NCI-H1092 treated with DMSO at 0.1 percent for 48 hours (cell line): ENCODE measurements around the gene SMYD1.
"Not testable (repeated sequence)": the region's sequence is repeated elsewhere in the genome, so short reads cannot be mapped to it uniquely, and the experiment has no call there.

Source experiments
- DNase-seq: peaks from one replicate; lab custom pipeline; 2025; lab: John Stamatoyannopoulos, UW

SMYD1 gene

DNA sequence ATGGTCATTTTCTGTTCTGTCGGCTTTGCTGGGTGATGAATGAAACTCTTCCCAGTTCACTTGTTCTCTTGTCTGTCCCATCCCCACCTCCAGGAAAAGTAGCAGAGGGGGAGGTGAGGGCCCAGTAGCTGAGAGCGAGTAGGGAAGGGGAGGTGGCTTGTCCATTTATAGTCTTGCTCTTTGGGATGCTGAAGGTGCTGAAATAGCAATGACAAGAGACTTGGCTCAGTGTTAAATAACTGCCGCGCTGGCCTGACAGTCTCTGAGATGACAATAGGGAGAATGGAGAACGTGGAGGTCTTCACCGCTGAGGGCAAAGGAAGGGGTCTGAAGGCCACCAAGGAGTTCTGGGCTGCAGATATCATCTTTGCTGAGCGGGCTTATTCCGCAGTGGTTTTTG lies at the start of gene SMYD1:
Gene SMYD1 (plus strand): TSS at position 228 of the 400 bp plus-strand sequence. CDS start 40 bp downstream, at position 268.
- DNase-seq = no peak

DNA sequence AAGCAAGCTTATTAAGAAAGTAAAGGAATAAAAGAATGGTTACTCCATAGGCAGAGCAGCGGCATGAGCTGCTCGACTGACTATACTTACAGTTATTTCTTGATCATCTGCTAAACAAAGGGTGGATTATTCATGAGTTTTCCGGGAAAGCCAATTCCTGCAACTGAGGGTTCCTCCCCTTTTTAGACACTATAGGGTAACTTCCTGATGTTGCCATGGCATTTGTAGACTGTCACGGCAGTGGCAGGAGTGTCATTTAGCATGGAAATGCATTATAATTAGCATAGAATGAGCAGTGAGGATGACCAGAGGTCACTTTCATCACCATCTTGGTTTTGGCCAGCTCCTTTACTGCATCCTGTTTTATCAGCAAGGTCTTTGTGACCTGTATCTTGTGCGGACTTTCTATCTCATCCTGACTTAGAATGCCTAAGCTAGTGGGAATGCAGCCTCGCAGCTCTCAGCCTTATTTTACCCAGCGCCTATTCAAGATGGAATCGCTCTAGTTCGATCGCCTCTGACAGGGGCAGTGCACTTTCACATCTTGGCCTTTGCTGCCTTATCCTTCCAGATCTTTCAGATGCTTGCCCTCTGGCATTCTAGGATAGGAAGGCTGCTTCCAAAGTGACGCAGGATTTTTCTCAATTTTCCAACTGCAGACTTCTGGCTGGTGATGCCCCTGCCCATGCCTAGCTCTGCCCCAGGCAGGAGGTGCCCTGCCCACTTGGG lies 49.4 kb upstream of the SMYD1 start:
- not testable (repeated sequence) for DNase-seq

DNA sequence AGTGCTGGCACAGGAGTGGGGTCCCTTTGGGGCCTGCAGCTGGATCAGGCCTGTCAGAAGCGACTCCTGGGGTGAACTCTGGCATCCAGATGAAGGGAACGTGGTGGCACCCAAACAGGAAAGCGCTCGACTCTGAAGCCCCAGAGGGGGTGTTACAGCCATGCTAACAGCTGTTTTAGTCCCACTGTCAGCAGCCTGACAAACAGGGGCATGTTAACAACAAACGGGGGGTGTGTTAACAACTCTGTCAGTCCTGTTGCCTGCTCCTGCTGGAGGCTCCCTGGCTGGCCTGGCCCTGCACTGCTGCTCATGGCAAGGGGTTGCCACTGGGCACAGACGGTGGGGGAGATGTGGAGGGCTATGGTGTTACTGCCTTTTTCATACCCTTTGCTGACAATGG lies 48.7 kb upstream of the SMYD1 start:
- DNase-seq = no peak

DNA sequence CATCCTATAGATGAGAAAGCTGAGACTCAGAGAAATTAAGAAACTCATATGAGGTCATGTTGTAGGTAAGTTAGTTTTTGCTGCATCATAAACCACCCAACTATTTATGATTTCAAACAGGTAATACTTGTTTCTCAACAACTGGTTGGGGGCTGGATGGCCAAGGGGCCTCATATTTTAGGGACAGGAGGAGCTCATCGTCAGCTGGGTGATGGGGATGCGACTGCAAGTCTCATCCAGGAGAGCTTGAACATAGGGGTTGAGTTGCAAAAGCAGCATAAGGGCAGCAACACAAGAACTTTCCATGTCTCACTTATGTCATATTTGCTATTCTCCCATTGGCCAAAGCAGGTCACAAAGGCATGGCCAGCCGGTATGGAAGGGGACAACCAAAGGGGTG lies 47.6 kb upstream of the SMYD1 start:
- DNase-seq = no peak

DNA sequence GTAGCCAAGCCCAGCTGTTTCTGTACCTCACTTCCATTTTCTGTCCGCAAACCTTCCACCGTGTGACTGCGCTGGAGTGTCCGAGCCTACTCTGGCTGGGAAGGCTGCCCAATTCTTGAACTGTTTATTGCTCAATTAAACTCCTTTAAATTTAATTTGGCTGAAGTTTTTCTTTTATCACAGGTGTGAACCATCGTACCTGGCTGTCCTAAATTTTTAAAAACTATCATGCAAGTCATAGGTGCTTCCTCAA lies 45.0 kb upstream of the SMYD1 start:
- DNase-seq = no peak

DNA sequence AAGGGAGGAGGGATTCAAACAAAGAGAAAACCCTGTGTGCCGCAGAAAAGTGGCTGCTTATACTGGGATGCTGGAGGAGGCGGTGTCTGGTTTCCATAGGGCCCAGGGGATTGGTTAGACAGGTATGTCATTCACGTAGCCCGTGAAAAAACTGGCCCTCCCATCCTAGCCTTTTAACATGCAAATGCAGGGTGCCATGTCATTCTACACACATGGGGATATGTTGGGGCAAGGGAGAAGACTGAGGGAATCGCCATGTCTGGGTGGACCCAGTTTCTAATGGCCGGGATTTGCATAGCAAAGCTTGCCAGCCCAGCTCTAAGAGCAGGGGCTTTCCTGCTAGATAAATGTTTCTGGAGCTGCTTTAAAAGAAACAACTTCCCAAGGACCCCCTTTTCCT lies 43.1 kb upstream of the SMYD1 start:
- no peak for DNase-seq

DNA sequence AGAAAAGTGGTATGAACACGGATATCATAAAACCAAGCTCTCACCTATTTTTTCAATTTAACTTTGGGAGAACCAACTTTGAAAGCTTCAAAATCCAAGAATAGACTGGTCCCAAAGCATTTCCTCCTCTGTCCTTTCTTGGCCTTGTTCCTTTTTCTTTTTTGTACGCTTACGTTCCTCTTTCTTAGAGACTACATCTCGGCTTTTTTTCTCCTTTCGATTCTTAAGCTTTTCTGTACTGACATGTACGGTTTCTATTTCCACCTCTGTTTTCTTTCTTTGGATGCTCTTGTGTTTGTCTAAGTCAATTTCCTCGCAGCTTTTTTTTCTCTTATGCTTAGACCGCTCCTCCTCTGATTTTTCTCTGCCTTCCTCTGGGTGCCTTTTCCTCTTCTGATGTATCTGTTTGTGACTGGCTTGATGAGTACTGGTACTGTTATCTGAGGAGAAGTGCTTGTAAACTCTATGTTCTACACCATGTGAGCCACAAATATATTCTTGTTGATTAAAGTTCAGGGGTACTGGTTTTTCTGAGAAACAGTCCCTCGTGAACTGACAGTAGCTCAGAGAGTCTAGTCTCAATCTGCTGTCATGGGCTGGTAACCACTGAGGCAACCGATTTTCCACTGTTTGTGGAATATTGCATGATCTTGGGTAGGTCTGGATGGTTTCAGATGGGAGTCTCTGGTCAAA lies 39.8 kb upstream of the SMYD1 start:
- DNase-seq = no peak

DNA sequence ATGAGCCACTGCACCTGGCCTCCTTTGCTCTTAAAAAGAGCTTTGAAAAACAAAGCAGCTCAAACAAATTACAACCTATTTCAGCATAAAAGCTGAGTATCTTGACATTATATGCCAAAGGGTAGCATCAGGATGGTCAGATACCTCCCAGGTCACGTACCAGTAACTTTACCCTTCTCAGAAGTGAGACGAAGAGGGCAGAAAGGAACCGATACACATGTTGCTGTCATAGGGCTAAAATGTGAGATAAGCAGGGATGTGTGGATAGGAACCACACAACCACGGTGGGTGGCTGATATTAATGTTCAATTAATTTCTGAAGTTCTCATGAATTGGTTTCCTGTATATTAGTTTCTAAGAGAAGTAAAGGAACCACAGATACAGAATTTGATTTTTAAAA lies 38.7 kb upstream of the SMYD1 start:
- DNase-seq = no peak

DNA sequence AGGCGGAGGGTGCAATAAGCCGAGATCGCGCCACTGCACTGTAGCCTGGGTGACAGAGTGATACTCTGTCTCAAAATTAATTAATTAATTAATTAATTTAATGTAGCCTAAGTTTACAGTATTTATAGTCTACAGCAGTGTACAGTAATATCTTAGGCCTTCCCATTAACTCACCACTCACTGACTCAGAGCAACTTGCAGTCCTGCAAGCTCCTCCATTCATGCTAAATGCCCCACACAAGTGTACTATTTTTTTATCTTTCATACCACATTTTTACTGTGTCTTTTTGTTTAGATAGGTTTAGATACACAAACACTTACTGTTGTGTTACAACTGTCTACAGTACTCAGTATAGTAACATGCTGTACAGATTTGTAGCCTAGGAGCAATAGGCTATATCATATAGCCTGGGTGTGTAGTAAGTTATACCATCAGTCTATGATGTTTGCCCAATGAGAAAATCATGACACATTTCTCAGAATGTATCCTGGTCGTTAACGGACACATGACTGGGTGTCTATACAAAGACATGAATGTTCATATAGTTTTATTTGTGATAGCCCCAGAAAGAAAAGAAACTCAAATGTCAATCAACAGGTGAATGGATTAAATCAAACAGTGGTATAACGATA lies 35.4 kb upstream of the SMYD1 start:
- DNase-seq = no peak

DNA sequence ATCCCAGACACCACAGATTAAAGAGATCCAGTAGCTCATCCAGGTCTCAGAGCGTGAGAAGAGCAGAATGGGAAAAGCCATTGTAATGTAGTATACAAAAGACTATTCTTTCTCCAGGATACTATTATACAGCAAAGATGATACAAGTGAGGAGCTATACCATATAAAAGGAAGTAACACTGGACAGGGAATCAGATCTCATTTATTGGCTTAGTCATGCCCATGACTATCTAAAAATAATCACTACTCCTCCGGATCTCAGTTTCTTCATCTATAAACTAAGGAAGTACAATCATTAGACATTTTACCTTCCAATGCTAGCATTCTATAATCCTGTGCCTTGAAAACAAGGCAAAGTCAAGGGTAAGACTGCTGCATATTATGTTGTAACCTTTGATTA lies 31.4 kb upstream of the SMYD1 start:
- DNase-seq = no peak

DNA sequence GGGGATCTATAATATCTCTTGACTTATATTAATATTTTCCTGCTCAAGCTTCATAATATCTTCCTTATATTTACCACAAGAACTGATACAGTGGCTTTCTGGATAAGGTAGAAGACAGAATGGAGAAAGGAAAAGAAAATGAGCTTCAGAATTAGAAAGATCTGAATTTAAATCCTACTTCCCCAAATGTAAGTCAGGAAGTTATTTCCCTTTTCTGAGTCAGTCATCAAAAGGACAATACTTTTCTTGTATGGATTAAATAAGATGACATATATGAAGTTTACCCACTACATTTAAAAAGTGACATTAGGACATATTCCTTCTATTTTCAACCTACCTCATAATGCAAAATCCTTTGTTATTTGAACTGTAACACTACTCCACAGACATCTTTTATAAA lies 31.0 kb upstream of the SMYD1 start:
- no peak for DNase-seq

DNA sequence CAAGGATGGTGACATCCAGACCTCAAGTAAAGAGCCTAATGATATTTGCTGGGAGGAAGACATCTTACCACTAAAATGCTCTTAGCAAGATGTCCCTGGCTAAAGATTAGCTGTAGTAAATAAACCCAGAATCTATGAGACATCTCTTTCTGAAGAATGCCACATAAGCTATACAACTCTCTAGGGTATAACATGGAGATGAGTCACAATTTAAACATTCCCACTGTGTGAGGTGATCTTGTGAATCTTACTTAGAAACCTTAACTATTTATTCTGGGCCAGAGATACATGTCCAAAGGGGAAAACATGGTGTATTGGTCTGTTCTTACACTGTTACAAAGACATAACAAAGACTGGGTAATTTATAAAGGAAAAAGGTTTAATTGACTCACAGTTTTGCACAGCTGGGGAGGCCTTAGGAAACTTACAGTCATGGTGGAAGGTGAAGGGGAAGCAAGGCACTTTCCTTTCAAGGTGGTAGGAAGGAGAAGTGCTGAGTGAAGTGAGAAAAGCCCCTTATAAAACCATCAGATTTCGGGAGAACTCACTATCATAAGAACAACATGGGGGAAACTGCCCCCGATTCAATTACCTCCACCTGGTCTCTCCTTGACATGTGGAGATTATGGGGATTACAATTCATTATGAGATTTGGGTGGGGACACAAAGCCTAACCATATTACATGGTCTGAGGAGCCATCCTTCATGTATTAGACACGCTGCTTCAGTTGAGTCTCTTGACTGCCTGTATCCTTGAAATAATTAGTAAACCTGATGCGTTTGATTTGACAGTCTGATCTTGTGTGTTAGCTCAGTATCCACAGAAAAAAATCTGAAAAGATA lies 29.1 kb upstream of the SMYD1 start:
- DNase-seq = no peak

DNA sequence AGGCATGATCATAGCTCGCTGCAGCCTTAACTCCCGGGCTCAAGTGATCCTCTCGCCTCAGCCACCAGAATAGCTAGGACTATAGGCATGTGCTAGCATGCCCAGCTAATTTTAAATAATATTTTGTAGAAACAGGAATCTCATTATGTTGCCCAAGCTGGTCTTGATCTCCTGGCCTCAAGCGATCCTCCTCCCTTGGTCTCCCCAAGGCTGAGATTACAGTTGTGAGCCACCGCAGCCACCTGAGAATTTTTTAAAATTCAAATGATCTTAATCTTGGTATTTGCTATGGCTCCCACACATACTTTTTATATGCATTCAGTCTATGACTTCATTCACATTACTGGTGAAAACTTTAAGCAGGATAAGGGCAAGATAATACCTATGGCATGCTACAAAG lies 25.1 kb upstream of the SMYD1 start:
- no peak for DNase-seq

DNA sequence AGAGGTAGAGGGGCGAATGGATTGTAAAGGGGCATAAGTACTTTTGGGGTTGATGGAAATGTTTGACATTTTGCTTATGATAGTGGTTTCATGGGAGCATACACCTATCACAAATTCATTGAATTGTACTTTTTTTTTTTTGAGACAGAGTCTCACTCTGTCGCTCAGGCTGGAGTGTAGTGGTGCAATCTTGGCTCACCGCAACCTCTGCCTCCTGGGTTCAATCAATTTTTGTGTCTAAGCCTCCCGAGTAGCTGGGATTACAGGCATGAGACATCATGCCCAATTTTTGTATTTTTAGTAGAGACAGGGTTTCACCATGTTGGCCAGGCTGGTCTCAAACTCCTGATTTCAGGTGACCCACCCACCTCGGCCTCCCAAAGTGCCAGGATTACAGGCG lies 22.1 kb upstream of the SMYD1 start:
- not testable (repeated sequence) for DNase-seq

DNA sequence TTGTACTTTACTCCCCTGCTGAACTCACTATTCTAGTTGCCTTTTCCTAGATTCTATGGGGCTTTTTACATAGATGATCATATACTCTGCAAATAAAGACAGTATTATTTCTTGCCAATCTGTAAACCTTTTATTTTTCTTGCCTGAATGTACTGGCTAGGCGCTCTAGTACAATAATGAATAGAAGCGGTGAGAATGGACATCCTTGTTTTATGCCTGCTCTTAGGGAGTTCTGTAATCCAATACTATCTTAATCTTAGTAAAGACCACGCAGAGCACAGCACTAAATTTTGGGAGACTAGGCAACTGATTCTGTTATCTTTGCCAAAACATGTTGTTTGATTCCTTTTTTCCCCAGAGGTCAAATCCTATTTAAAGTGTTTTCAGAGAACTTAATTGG lies 19.1 kb upstream of the SMYD1 start:
- no peak for DNase-seq

DNA sequence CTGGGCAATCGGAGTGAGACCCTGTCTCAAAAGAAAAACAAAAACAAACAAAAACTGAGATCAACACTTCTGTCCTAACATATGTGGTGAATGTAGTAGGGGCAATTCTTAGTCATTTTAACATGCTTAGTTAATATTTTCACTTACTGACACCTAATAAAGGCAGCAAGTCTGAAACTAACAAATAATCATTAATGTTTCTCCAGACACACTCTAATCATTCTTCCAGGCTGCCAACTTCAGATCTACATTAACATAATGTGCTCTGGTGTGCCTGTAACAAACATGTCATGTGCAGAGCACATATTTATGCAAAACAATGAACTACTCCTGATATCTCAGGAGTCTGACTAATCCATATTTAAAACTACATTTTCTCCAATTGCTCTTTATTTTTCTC lies 18.0 kb upstream of the SMYD1 start:
- no peak for DNase-seq

DNA sequence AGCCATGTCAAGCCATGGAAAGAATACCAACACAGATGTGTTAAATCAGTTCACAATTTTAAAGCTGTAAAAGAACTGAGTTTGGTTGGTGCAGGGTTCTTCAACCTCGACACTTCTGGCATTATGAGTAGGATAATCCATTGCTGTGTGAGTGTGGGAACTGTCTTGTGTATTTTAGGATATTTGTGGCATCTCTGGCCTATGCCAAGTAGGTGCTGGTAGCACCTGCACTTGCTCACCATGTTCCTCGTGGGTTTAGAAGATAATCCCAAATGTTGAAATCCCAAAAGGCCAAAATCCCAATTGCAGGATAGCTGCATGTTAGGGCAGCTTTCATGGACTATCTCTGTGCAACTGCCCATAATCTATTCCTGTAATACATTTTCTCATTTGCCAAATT lies 15.8 kb upstream of the SMYD1 start:
- DNase-seq = no peak

DNA sequence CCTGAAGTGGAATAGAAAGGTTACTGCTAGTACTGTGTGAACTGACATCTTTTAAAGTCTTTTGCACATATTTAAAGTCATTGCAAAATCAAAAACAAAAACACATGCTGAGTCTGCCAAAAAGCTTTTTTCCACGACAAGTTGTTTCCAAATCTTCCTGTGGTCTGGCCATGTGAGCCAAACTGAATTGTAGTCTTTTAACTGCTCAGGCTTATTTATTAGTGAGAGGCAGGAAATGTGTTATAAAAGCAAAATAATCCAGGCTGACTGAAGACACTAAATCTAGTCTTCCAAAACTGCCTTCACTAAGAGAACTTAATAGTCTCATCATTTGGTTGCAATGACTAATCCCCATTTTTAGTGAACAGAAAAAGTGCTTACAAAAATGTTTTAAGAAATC lies 14.3 kb upstream of the SMYD1 start:
- no peak for DNase-seq

DNA sequence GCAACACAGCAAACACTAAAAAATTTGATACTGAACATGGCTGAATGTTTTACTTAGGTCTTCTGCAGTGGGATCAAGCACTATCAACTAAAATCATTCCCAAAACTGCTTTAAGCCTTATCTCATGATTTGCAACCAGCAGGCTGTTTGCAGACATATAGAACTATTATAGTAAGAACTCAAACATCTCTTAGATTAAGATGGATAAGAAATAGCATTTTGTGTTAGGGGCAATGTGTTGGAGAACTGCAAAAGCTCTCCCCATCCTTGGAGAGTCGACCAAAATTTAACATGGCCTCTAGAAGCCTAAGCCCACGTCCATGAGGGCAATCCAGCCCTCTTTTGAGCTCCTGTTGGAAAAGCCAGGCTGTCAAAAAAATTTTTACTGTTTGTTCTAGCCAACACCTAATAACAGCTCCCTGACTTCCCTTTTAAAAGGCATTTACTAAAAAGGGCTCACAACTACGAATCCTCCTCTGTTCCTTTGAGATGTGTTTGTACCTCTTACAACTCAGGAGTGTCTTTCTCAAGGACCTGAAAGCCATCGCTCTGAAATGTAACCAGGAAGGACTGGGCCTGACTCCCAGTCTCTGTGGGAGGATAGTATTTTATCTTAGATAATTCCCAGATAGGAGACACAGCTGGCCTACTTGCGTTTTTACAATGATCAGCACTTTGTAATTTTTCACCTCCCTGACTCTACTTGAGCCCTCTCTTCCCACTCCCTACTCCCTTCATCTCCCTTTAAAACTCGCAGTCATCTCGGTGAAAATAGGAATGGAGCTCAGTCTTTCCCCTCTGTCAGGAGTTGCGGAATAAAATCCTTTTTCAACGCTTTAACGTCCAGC lies 13.5 kb upstream of the SMYD1 start:
- no peak for DNase-seq

DNA sequence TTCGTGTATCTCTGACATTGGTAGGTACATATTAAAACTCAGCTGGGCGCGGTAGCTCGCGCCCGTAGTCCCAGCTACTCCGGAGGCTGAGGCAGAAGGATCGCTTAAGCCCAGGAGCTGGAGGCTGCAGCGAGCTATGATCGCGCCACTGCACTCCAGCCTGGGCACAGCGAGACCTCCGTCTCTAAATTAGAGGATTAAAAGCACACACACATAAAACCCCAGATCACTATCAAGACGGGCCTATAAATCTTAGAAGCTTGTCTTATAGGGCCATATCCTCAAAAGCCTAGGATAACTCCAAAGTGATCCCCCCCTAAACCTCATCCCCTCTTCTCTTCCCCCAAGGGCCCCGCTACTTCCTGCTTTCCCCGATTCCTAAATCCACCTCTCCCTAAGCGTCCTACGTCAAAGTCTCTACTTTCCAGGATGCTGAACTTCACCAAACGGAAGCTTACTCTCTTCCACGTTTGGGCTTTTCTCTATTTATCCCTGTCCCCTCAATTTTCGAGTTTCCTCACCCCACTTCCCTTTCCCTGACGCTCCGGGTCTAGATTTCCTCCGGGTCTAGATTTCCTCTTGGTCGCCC lies 12.7 kb upstream of the SMYD1 start:
- no peak for DNase-seq

DNA sequence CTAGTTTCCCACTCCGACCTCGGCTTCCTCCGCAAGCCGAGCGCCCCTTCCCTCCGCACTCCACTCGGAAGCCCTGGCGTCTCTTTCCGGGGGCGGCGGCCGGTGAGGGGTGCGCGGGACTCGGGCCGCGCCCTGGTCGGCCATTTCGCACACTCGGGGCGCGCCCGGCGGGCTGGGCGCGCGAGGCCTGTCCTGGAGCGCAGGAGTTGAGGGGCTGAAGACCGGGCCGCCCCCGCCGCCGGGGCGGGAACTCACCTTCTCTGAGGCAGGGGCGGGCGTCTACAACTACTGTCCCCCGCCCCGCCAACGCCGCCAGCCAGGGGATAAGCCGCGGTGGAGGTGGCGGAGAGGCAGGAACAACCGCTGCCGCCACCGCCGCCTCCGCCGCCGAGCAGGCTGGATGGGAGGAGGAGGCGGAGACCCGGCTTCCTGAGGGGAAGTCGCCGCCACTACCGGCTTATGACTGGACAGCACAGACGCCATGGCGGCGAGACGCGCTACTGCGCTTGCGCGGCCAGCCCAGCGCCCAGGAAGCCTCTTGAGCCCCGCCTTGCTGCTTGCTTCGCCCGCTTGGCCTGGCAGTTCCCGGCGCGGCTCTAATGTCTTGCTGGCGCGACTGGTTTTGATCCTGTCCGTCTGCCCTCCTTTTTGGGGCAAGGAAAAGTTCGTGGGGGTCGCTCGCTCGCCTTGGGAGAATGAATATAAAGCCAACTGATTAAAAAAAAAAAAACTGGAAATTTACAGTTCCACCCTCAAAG lies 12.1 kb upstream of the SMYD1 start, which contains the start of gene KRCC1:
Gene KRCC1 (minus strand): TSS at position 413 of the 758 bp plus-strand sequence. CDS start 27,220 bp downstream, outside the sequence.
- DNase-seq = peak; percentile 87
